ENCODE results near the gene SYTL2.

GRCh38 chr11:85699957-85700741 is 110.8 kb downstream of the SYTL2 start:
- TF ChIP-seq CTCF (IDR thresholded peaks at IDR 0.05) (no peak), POLR2A (IDR thresholded peaks at IDR 0.05) (no peak)

All from right lobe of liver (tissue), 4 donors.